K562 (cell line): ENCODE measurements around the gene DNAH10.

Experiments
- POLR2A ChIP-seq: fragments of 450-650 bp; conservative IDR thresholded peaks from 2 replicates; pipeline ENCODE4 v1.6.1; 2016
- TF ChIP-seq, protein P1 (sequence below): fragments of 250-450 bp; sonication (Bioruptor Pico); IDR thresholded peaks from 2 replicates; pipeline ENCODE4 v1.4.0; 2020; ENCODE audit warnings: mild to moderate bottlenecking, moderate library complexity

DNA sequence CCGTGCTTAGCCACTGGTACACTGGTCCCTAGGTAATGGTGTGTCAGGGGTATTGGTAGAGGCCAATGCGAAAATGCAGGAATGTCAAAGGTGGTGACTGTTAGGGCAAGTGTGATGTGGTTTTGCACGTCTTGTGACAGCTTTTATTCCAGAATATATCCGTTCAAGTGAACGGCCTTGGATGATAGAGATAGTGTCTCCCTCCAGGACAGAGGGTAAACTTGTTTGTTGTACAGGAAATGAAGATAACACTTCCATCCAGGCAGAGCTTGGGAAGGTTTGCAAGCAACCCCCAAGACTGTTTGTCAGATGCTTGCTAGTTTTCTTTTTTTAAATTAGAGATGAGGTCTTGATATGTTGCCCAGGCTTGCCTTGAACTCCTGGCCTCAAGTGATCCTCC, 84.2 kb downstream of the DNAH10 start:
- TF ChIP-seq, protein P1, sequence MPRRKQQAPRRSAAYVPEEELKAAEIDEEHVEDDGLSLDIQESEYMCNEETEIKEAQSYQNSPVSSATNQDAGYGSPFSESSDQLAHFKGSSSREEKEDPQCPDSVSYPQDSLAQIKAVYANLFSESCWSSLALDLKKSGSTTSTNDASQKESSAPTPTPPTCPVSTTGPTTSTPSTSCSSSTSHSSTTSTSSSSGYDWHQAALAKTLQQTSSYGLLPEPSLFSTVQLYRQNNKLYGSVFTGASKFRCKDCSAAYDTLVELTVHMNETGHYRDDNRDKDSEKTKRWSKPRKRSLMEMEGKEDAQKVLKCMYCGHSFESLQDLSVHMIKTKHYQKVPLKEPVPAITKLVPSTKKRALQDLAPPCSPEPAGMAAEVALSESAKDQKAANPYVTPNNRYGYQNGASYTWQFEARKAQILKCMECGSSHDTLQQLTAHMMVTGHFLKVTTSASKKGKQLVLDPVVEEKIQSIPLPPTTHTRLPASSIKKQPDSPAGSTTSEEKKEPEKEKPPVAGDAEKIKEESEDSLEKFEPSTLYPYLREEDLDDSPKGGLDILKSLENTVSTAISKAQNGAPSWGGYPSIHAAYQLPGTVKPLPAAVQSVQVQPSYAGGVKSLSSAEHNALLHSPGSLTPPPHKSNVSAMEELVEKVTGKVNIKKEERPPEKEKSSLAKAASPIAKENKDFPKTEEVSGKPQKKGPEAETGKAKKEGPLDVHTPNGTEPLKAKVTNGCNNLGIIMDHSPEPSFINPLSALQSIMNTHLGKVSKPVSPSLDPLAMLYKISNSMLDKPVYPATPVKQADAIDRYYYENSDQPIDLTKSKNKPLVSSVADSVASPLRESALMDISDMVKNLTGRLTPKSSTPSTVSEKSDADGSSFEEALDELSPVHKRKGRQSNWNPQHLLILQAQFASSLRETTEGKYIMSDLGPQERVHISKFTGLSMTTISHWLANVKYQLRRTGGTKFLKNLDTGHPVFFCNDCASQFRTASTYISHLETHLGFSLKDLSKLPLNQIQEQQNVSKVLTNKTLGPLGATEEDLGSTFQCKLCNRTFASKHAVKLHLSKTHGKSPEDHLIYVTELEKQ (CRISPR knock-in tag) = no peak
- no peak for TF ChIP-seq POLR2A
